Measurements from ENCODE around the gene ZSCAN20. TPM values are rescaled to one million over a fixed set of nuclear protein-coding genes. Genes with fewer than 3 reads are reported as not detected.

The ZSCAN20 gene
- total RNA-seq, 1 experiment from 2014 or later: 3.9 TPM

GRCh38 chr1:33462405-33463164 is 9.9 kb upstream of the ZSCAN20 start:
- no CpG with 5 or more reads among the region's 8 CpGs for WGBS (ENCODE audit: extremely low coverage, insufficient read length, low lambda C conversion rate)
- Histone ChIP-seq H2AK5ac (ENCODE audit: insufficient read length, low read length) (no peak overlapping the region), H3K18ac (ENCODE audit: insufficient read length, low read depth, low read length) (no peak overlapping the region), H3K23me2 (ENCODE audit: insufficient read length, low read depth, low read length, poor library complexity, severe bottlenecking) (no peaks in the 10 kb centered on the region), H2BK5ac (ENCODE audit: insufficient read length, low read length) (no peak overlapping the region), H3K56ac (ENCODE audit: insufficient read length, low read depth, low read length) (no peak overlapping the region), H4K20me1 (ENCODE audit: control insufficient read depth, insufficient read depth, insufficient read length) (no peaks in the 10 kb centered on the region), H4K8ac (replicated peaks; ENCODE audit: insufficient read length, low read depth, low read length) (no peak overlapping the region), H3K4me1 (ENCODE audit: insufficient read depth, low read length) (no peaks in the 10 kb centered on the region), H3K4ac (ENCODE audit: low read depth, low read length) (no peak overlapping the region), H2BK120ac (ENCODE audit: low read depth, low read length, poor library complexity, severe bottlenecking) (no peak overlapping the region), H4K5ac (ENCODE audit: insufficient read length, low read depth, low read length) (no peak overlapping the region), H2BK20ac (ENCODE audit: low read depth, low read length, poor library complexity, severe bottlenecking) (no peak overlapping the region), H3K23ac (ENCODE audit: insufficient read length, low read depth, low read length) (no peak overlapping the region), H3K27me3 (ENCODE audit: insufficient read depth, low read length) (no peaks in the 10 kb centered on the region), H4K91ac (ENCODE audit: insufficient read length, low read depth, low read length) (no peak overlapping the region), H3K14ac (ENCODE audit: insufficient read depth, low read length) (no peak overlapping the region; the same call in 1 of the 2 replicates), H2AFZ (ENCODE audit: low read length) (no peak overlapping the region), H3K79me1 (ENCODE audit: insufficient read depth, low read depth, low read length, poor library complexity, severe bottlenecking) (no peaks in the 10 kb centered on the region), H3K27ac (ENCODE audit: insufficient read length, low read depth, low read length) (no peak overlapping the region), H2BK15ac (ENCODE audit: low read depth, low read length) (no peak overlapping the region), H3K4me2 (ENCODE audit: insufficient read depth, insufficient read length, low read length) (no peak overlapping the region), H3K9ac (ENCODE audit: extremely low read depth, insufficient read length, low read length) (no peak overlapping the region), H3K79me2 (ENCODE audit: insufficient read depth, low read length) (no peaks in the 10 kb centered on the region), H2BK12ac (ENCODE audit: insufficient read length, low read depth, low read length) (no peak overlapping the region), H3K9me3 (ENCODE audit: control insufficient read depth, low read depth, low read length) (no peaks in the 10 kb centered on the region), H3T11ph (ENCODE audit: low read length) (no peak overlapping the region)
- no peaks in the 10 kb centered on the region for H3K36me3 Mint-ChIP-seq (ENCODE audit: insufficient read depth in 1 of 3, low read depth in 3 of 3)
- no peaks in the 10 kb centered on the region; a peak in 1 of 5 replicates for H3K9me3 Mint-ChIP-seq
- H3K27ac Mint-ChIP-seq: peak overlapping the region in 1 of 3 experiments; percentile 37; a peak in 1 of 7 replicates
- peaks cover 13% of the 10 kb centered on the region for H3K27me3 Mint-ChIP-seq (ENCODE audit: low read depth)
- no peak overlapping the region for H3K4me3 Mint-ChIP-seq
- peaks cover 0 to 4% of the 10 kb centered on the region in 2 experiments; a peak in 3 of 4 replicates for H3K4me1 Mint-ChIP-seq
- TF ChIP-seq CTCF (conservative IDR thresholded peaks at IDR 0.05): no peak
- DNase-seq: no peak
